SU-DHL-6 (cell line): ENCODE measurements around the gene CHCHD5.
"Not testable (repeated sequence)": the region's sequence is repeated elsewhere in the genome, so short reads cannot be mapped to it uniquely, and the experiment has no call there.

Experiments
- H2AFZ ChIP-seq: fragments of 200-600 bp; sonication (generic); 2 replicates; pipeline ENCODE4 v1.6.1; 2014; ENCODE audit warnings: low read depth, mild to moderate bottlenecking, moderate library complexity, mixed read lengths, antibody characterized with exemption, low read length; ENCODE audit not compliant: severe bottlenecking
- H3F3A ChIP-seq: fragments of 200-600 bp; shearing (Covaris generic); 2 replicates; pipeline ENCODE4 v1.6.0; 2016; ENCODE audit warnings: antibody characterized with exemption, mild to moderate bottlenecking; ENCODE audit not compliant: insufficient read depth
- H3K27ac ChIP-seq: fragments of 200-600 bp; sonication (generic); 2 replicates; pipeline ENCODE4 v1.5.1; 2016; ENCODE audit warnings: low read depth, mild to moderate bottlenecking, low read length, moderate library complexity, mixed read lengths
- H3K27me3 ChIP-seq: fragments of 200-600 bp; sonication (generic), shearing (Covaris generic); 2 replicates; pipeline ENCODE4 v1.6.0; 2014; ENCODE audit warnings: mild to moderate bottlenecking, low read length
- H3K36me3 ChIP-seq: fragments of 200-600 bp; sonication (generic); 2 replicates; pipeline ENCODE4 v1.6.1; 2014; ENCODE audit warnings: mild to moderate bottlenecking, low read length, mixed read lengths
- H3K4me2 ChIP-seq: fragments of 300-600, 200-600 bp; shearing (Covaris generic), sonication (generic); 2 replicates; pipeline ENCODE4 v1.6.0; 2014; ENCODE audit warnings: low read length, low read depth, mild to moderate bottlenecking; ENCODE audit not compliant: poor library complexity, severe bottlenecking
- H3K4me3 ChIP-seq: fragments of 200-600 bp; sonication (generic); 2 replicates; pipeline ENCODE4 v1.5.1; 2014; ENCODE audit warnings: antibody characterized with exemption, low read length, mild to moderate bottlenecking, mixed read lengths; ENCODE audit not compliant: insufficient read depth, poor library complexity, severe bottlenecking
- H3K79me2 ChIP-seq: fragments of 200-600 bp; sonication (generic); 2 replicates; pipeline ENCODE4 v1.6.1; 2014; ENCODE audit warnings: mild to moderate bottlenecking, low read length, moderate library complexity; ENCODE audit not compliant: insufficient read depth
- H3K9ac ChIP-seq: fragments of 200-600 bp; sonication (generic); 2 replicates; pipeline ENCODE4 v1.7.0; 2014; ENCODE audit warnings: mild to moderate bottlenecking, low read length
- H3K9me2 ChIP-seq: fragments of 200-600 bp; sonication (generic); replicated peaks from 2 replicates; pipeline ENCODE4 v1.6.1; 2014; ENCODE audit warnings: low read length; ENCODE audit not compliant: insufficient read depth
- H3K9me3 ChIP-seq: fragments of 200-600 bp; sonication (generic); 2 replicates; pipeline ENCODE4 v1.6.1; 2014; ENCODE audit warnings: low read length, mixed read lengths; ENCODE audit not compliant: insufficient read depth
- H4K20me1 ChIP-seq: fragments of 200-600 bp; sonication (generic); 2 replicates; pipeline ENCODE4 v1.6.1; 2014; ENCODE audit warnings: low read depth, mild to moderate bottlenecking, antibody characterized with exemption, low read length, moderate library complexity, mixed read lengths
- CTCF ChIP-seq: fragments of 200-600 bp; sonication (generic); IDR thresholded peaks from one replicate; pipeline ENCODE4 v1.5.1; 2017; ENCODE audit warnings: antibody characterized with exemption, mild to moderate bottlenecking, low read length, moderate library complexity; ENCODE audit not compliant: insufficient read depth, poor library complexity, severe bottlenecking
- EZH2phosphoT487 ChIP-seq: fragments of 200-600 bp; sonication (generic), shearing (Covaris generic); conservative IDR thresholded peaks from 2 replicates; pipeline ENCODE4 v1.6.1; 2018; ENCODE audit warnings: mild to moderate bottlenecking, antibody characterized with exemption, low read length, moderate library complexity, mixed read lengths

The CHCHD5 gene

DNA sequence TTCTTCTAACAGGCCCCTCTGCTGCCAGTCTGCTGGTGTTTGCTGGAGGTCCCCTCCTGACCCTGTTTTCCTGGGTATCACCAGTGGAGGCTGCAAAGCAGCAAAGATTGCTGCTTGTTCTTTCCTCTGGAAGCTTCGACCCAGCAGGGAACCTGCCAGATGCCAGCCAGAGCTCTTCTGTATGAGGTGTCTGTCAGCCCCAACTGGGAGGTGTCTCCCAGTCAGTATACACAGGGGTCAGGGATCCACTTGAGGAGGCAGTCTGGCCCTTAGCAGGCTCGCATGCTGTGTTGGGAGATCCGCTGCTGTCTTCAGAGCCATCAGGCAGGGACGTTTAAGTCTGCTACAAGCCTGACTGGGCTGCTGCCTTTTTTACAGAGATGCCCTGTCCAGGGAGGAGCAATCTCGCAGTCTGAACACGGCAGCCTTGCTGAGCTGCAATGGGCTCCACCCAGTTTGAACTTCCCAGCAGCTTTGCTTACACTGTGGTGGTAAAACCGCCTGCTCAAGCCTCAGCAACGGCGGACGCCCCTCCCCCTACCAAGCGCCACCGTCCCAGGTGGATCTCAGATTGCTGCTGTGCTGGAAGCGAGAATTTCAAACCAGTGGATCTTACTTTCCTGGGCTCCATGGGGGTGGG lies 29.9 kb downstream of the CHCHD5 start:
- H3K27me3 ChIP-seq = no peaks in the 10 kb centered on the region
- H4K20me1 ChIP-seq = no peaks in the 10 kb centered on the region
- H3K79me2 ChIP-seq = no peaks in the 10 kb centered on the region
- H3K4me3 ChIP-seq = no peak overlapping the region
- H2AFZ ChIP-seq = no peak overlapping the region
- no peak overlapping the region for H3K27ac ChIP-seq
- H3K4me2 ChIP-seq = no peak overlapping the region
- no peaks in the 10 kb centered on the region for H3K9me3 ChIP-seq
- TF ChIP-seq EZH2phosphoT487 (no peak), CTCF (no peak)
- H3K9ac ChIP-seq = no peak overlapping the region
- no peaks in the 10 kb centered on the region for H3K36me3 ChIP-seq
- no peaks in the 10 kb centered on the region for H3K9me2 ChIP-seq
- no peaks in the 10 kb centered on the region for H3F3A ChIP-seq

DNA sequence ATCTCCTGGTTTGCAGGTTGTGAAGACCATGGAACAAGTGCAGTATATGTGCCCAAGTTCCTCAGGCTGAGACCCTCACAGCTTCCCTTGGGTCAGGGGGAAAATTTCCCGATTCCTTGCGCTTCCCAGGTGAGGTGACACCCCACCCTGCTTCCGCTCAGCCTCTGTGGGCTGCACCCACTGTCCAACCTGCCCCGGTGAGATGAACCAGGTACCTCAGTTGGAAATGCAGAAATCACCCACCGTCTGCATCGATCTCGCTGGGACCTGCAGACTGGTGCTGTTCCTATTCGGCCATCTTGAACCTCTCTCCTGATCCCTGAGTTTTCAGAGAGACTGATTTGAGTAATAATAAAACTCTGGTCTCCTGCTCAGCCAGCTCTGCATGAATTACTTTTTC lies 30.6 kb downstream of the CHCHD5 start:
- Histone ChIP-seq H3F3A (no peaks in the 10 kb centered on the region), H3K27me3 (no peaks in the 10 kb centered on the region), H4K20me1 (no peaks in the 10 kb centered on the region), H3K9me3 (no peaks in the 10 kb centered on the region), H3K4me2 (no peak overlapping the region), H2AFZ (no peak overlapping the region), H3K36me3 (no peaks in the 10 kb centered on the region), H3K79me2 (no peaks in the 10 kb centered on the region), H3K27ac (no peak overlapping the region), H3K9ac (no peak overlapping the region), H3K9me2 (no peaks in the 10 kb centered on the region), H3K4me3 (no peak overlapping the region)
- TF ChIP-seq EZH2phosphoT487 = no peak
- no peak for TF ChIP-seq CTCF

- not testable (repeated sequence) for H3K9me3 ChIP-seq, H3K79me2 ChIP-seq, H3K4me2 ChIP-seq, H3K27me3 ChIP-seq, H3K9me2 ChIP-seq, H2AFZ ChIP-seq, H4K20me1 ChIP-seq, H3K4me3 ChIP-seq, H3F3A ChIP-seq, H3K9ac ChIP-seq, H3K36me3 ChIP-seq, H3K27ac ChIP-seq
Measured at GRCh38 chr2:112615798-112616197, 31.4 kb downstream of the CHCHD5 start.

- Histone ChIP-seq H3K36me3 (no peaks in the 10 kb centered on the region), H3K27ac (no peak overlapping the region), H3K9ac (no peak overlapping the region), H2AFZ (no peak overlapping the region), H3K4me3 (no peak overlapping the region), H4K20me1 (no peaks in the 10 kb centered on the region), H3K9me3 (no peaks in the 10 kb centered on the region), H3K9me2 (no peaks in the 10 kb centered on the region), H3K27me3 (no peaks in the 10 kb centered on the region), H3K79me2 (no peaks in the 10 kb centered on the region), H3K4me2 (no peak overlapping the region), H3F3A (no peaks in the 10 kb centered on the region)
- TF ChIP-seq EZH2phosphoT487 = no peak
- no peak for TF ChIP-seq CTCF
Measured at GRCh38 chr2:112618383-112618782, 34.0 kb downstream of the CHCHD5 start.
